IMR-90 (cell line): Measurements from ENCODE around the gene NAMPT. TPM values are rescaled to one million over a fixed set of nuclear protein-coding genes. Genes with fewer than 3 reads are reported as not detected.
A peak's percentile ranks its signal among the peaks of the same experiment; 100 is the strongest.

ENCODE experiments used
- ATAC-seq: fragments of 200-7000 bp; cut with Tn5 transposase; 2 replicates; pipeline ENCODE4 v1.9.1; 2020; ENCODE audit warnings: low read depth, mild to moderate bottlenecking, moderate library complexity
- BruUV-seq: library from RNA; stranded (reverse); fragments of 400-500 nt; replicated peaks from 2 replicates; lab custom pipeline; 2021; lab: Mats Ljungman, UMichigan
- CTCF ChIA-PET: fragments of 300-600 bp; formaldehyde crosslinking; extraction: SDS; loops from one replicate; lab custom pipeline; 2021; ENCODE audit warnings: antibody characterized with exemption; lab: Yijun Ruan, JAX
- POLR2A ChIA-PET: fragments of 300-600 bp; sonication (Branson Sonifier 250); formaldehyde crosslinking; loops from one replicate; lab custom pipeline; 2022; ENCODE audit warnings: antibody characterized with exemption; ENCODE audit not compliant: unreplicated experiment; lab: Charles Lee
- DNase-seq: peaks from one replicate; pipeline ENCODE4 v3.0.0; 2013
- H2AFZ ChIP-seq: replicated peaks from 2 replicates; pipeline ENCODE3; 2013; ENCODE audit warnings: low read length, mild to moderate bottlenecking; ENCODE audit not compliant: poor library complexity
- H2AK5ac ChIP-seq: 2 replicates; pipeline ENCODE4 v1.6.1; 2013; ENCODE audit warnings: low read depth, low read length, inconsistent platforms
- H2AK9ac ChIP-seq: replicated peaks from 2 replicates; pipeline ENCODE3; 2013; ENCODE audit warnings: mild to moderate bottlenecking, low read depth, low read length, moderate library complexity; ENCODE audit not compliant: poor library complexity
- H2BK120ac ChIP-seq: 2 replicates; pipeline ENCODE4 v1.6.1; 2013; ENCODE audit warnings: low read depth, low read length, inconsistent platforms
- H2BK15ac ChIP-seq: 3 replicates; pipeline ENCODE4 v1.6.1; 2013; ENCODE audit warnings: low read depth, low read length, inconsistent platforms
- H2BK20ac ChIP-seq: 2 replicates; pipeline ENCODE4 v1.6.1; 2013; ENCODE audit warnings: low read depth, mild to moderate bottlenecking, inconsistent platforms, low read length, moderate library complexity
- H2BK5ac ChIP-seq: 2 replicates; pipeline ENCODE4 v1.6.1; 2013; ENCODE audit warnings: mild to moderate bottlenecking, low read depth, low read length, inconsistent platforms; ENCODE audit not compliant: poor library complexity, severe bottlenecking
- H3K14ac ChIP-seq: replicated peaks from 2 replicates; pipeline ENCODE4 v1.6.1; 2013; ENCODE audit warnings: low read depth, low read length, inconsistent platforms
- H3K18ac ChIP-seq: 2 replicates; pipeline ENCODE4 v1.6.1; 2013; ENCODE audit warnings: low read depth, low read length, control low read depth
- H3K23ac ChIP-seq: 2 replicates; pipeline ENCODE4 v1.6.1; 2013; ENCODE audit warnings: low read depth, low read length, inconsistent platforms
- H3K27ac ChIP-seq: 2 replicates; pipeline ENCODE4 v1.5.1; 2013; ENCODE audit warnings: mild to moderate bottlenecking, control low read depth, low read length; ENCODE audit not compliant: insufficient read depth
- H3K27me3 ChIP-seq: 2 replicates; pipeline ENCODE4 v1.6.1; 2013; ENCODE audit warnings: low read length; ENCODE audit not compliant: control insufficient read depth, insufficient read depth
- H3K36me3 ChIP-seq: 2 replicates; pipeline ENCODE4 v1.6.1; 2013; ENCODE audit warnings: low read length, mixed read lengths; ENCODE audit not compliant: control insufficient read depth, insufficient read depth
- H3K4ac ChIP-seq: 2 replicates; pipeline ENCODE4 v1.6.1; 2013; ENCODE audit warnings: low read depth, low read length, inconsistent platforms
- H3K4me1 ChIP-seq: 2 replicates; pipeline ENCODE4 v1.6.1; 2013; ENCODE audit warnings: low read length, mixed read lengths; ENCODE audit not compliant: control insufficient read depth, insufficient read depth
- H3K4me2 ChIP-seq: 2 replicates; pipeline ENCODE4 v1.6.1; 2013; ENCODE audit warnings: low read depth, mild to moderate bottlenecking, control low read depth, low read length, moderate library complexity
- H3K4me3 ChIP-seq: 2 replicates; pipeline ENCODE4 v1.5.1; 2013; ENCODE audit warnings: low read depth, mild to moderate bottlenecking, control low read depth, low read length, moderate library complexity; ENCODE audit not compliant: insufficient read depth
- H3K56ac ChIP-seq: 2 replicates; pipeline ENCODE4 v1.6.1; 2013; ENCODE audit warnings: low read length, inconsistent platforms; ENCODE audit not compliant: insufficient read depth; ENCODE audit errors: extremely low read depth
- H3K79me1 ChIP-seq, 2 experiments: 2 replicates each; pipeline ENCODE4 v1.6.1; 2013; ENCODE audit warnings: low read length in 2 of 2, inconsistent platforms in 1 of 2, low read depth in 1 of 2
- H3K9ac ChIP-seq: 2 replicates; pipeline ENCODE4 v1.6.1; 2013; ENCODE audit warnings: low read depth, low read length, control low read depth
- H3K9me1 ChIP-seq: 2 replicates; pipeline ENCODE4 v1.6.1; 2013; ENCODE audit warnings: low read length, inconsistent platforms; ENCODE audit not compliant: insufficient read depth
- H3K9me3 ChIP-seq: 2 replicates; pipeline ENCODE4 v1.6.1; 2013; ENCODE audit warnings: low read length; ENCODE audit not compliant: control insufficient read depth, insufficient read depth
- H4K20me1 ChIP-seq: 2 replicates; pipeline ENCODE4 v1.6.1; 2013; ENCODE audit warnings: low read length, inconsistent platforms; ENCODE audit not compliant: insufficient read depth
- H4K5ac ChIP-seq: 2 replicates; pipeline ENCODE4 v1.6.1; 2013; ENCODE audit warnings: mild to moderate bottlenecking, low read depth, low read length, control low read depth
- H4K8ac ChIP-seq, 2 experiments: 2 replicates each; pipeline ENCODE4 v1.6.1; 2013; ENCODE audit warnings: low read depth in 2 of 2, low read length in 2 of 2, control low read depth in 1 of 2, inconsistent platforms in 1 of 2
- H4K91ac ChIP-seq: 2 replicates; pipeline ENCODE4 v1.6.1; 2013; ENCODE audit warnings: low read depth, low read length, inconsistent platforms; ENCODE audit not compliant: insufficient read depth
- BHLHE40 ChIP-seq: fragments of 150-350 bp; IDR thresholded peaks from 2 replicates; pipeline ENCODE4 v1.6.1; 2016; ENCODE audit warnings: mild to moderate bottlenecking, low read depth, low read length
- CEBPB ChIP-seq: IDR thresholded peaks from 2 replicates; pipeline ENCODE4 v1.6.1; 2012; ENCODE audit warnings: low read depth, low read length, improper control_type of control experiment
- CHD1 ChIP-seq: IDR thresholded peaks from 2 replicates; pipeline ENCODE4 v1.6.1; 2012; ENCODE audit warnings: low read depth, low read length, improper control_type of control experiment
- FOS ChIP-seq: fragments of 150-350 bp; IDR thresholded peaks from 2 replicates; pipeline ENCODE4 v1.6.1; 2016; ENCODE audit warnings: low read depth, low read length
- MAFK ChIP-seq: IDR thresholded peaks from 2 replicates; pipeline ENCODE4 v1.6.1; 2012; ENCODE audit warnings: low read depth, low read length, improper control_type of control experiment
- MAZ ChIP-seq: IDR thresholded peaks from 2 replicates; pipeline ENCODE4 v1.6.1; 2012; ENCODE audit warnings: low read depth, mild to moderate bottlenecking, low read length, improper control_type of control experiment, moderate library complexity, borderline replicate concordance
- MXI1 ChIP-seq: IDR thresholded peaks from 2 replicates; pipeline ENCODE4 v1.6.1; 2012; ENCODE audit warnings: low read depth, mild to moderate bottlenecking, low read length, moderate library complexity, borderline replicate concordance
- NFE2L2 ChIP-seq: fragments of 150-350 bp; IDR thresholded peaks from 2 replicates; pipeline ENCODE4 v1.6.1; 2016; ENCODE audit warnings: low read depth, mild to moderate bottlenecking, low read length
- POLR2A ChIP-seq: IDR thresholded peaks from 2 replicates; pipeline ENCODE4 v1.6.1; 2012; ENCODE audit warnings: mild to moderate bottlenecking, low read depth, low read length
- RAD21 ChIP-seq: IDR thresholded peaks from 2 replicates; pipeline ENCODE4 v1.6.1; 2012; ENCODE audit warnings: low read length, improper control_type of control experiment
- RCOR1 ChIP-seq: IDR thresholded peaks from 2 replicates; pipeline ENCODE4 v1.6.1; 2012; ENCODE audit warnings: mild to moderate bottlenecking, low read length, improper control_type of control experiment; ENCODE audit not compliant: insufficient replicate concordance
- RFX5 ChIP-seq: IDR thresholded peaks from 2 replicates; pipeline ENCODE4 v1.8.0; 2012; ENCODE audit warnings: low read depth, mild to moderate bottlenecking, low read length, moderate library complexity
- SMC3 ChIP-seq: fragments of 150-350 bp; IDR thresholded peaks from 2 replicates; pipeline ENCODE4 v1.6.1; 2016; ENCODE audit warnings: low read depth, mild to moderate bottlenecking, antibody characterized with exemption, low read length, moderate library complexity
- WGBS, 2 experiments: methylation state at CpG; one replicate each; pipeline versions ENCODE4 v1.1.5 to v1.1.7; 2013; ENCODE audit warnings: missing lambda C conversion rate in 2 of 2; ENCODE audit not compliant: insufficient read length in 1 of 2; ENCODE audit errors: extremely low coverage in 2 of 2; 5-methylcytosine and 5-hydroxymethylcytosine counted together
- dilution Hi-C: fragments of 300-500 bp; cut with HindIII; formaldehyde crosslinking; loops from one replicate; pipeline ENCODE4 v1.14.3; 2018; ENCODE audit warnings: low sequenced_read_pairs; ENCODE audit not compliant: unreplicated experiment
- in situ Hi-C: fragments of 300-500 bp; cut with MboI; formaldehyde crosslinking; loops from 3 replicates; pipeline ENCODE4 v1.14.3; 2019; ENCODE audit warnings: low sequenced_read_pairs, inconsistent platforms, mixed read lengths
- intact Hi-C: fragments of 100-400 bp; cut with micrococcal nuclease; formaldehyde crosslinking; loops from 2 replicates; pipeline ENCODE4 v1.10.0; 2022
- polyA plus RNA-seq, 3 experiments: library from polyadenylated mRNA; depleted of rRNA; stranded (reverse); fragments of >200 nt; gene quantifications; 2 replicates each; pipeline ENCODE4 v1.2.3, GENCODE V29; 2012; ENCODE audit warnings: low replicate concordance in 1 of 3
- total RNA-seq: library from RNA; depleted of rRNA; stranded (reverse); fragments of >200 nt; gene quantifications from 2 replicates; pipeline ENCODE4 v1.2.3, GENCODE V29; 2012
- TF ChIP-seq, protein P1 (sequence below): conservative IDR thresholded peaks from 2 replicates; pipeline ENCODE4 v1.5.1; 2012; ENCODE audit warnings: mild to moderate bottlenecking, low read depth, low read length, improper control_type of control experiment
- TF ChIP-seq, protein P2 (sequence below): fragments of 150-350 bp; IDR thresholded peaks from 2 replicates; pipeline ENCODE4 v1.6.1; 2017; ENCODE audit warnings: mild to moderate bottlenecking, antibody characterized with exemption, low read length, low read depth

Gene NAMPT
- total and polyA plus RNA-seq, 2 of the 4 experiments (the other 2 are of a cell fraction) = 13.3 to 31.7 TPM

DNA sequence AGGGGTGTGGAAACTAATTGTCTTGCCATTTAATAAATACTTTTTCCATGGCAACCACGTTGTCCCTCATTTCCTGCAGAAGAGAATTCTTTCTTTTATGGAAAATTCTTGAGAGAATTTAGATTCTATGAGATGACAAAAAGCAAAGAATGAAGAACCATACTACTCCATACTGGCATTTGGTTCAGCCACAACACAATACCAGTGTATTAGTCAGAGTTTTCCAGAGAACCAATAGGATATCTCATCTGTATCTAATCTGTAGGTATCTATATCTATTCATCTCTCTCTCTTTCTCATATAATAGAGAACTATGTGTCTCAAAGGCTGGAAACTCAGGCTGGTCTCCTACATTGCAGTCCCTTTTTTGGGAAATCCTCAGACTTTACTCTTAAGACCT lies 44.6 kb upstream of the NAMPT start:
- no peak overlapping the region for H2AFZ ChIP-seq
- no peak overlapping the region for H4K91ac ChIP-seq
- peak; percentile 7 for ATAC-seq
- H3K23ac ChIP-seq = no peak overlapping the region
- peak overlapping the region; percentile 27; the same call in 1 of the 3 replicates for H2BK15ac ChIP-seq
- no TSS peak for BruUV-seq
- no CpG with 5 or more reads among the region's 1 CpG for WGBS, 2 experiments
- in situ Hi-C loops = no loop called here
- TF ChIP-seq BHLHE40 (no peak), MXI1 (no peak), FOS (no peak), RCOR1 (no peak), CHD1 (no peak), MAFK (no peak), RFX5 (no peak), POLR2A (no peak), CEBPB (no peak), SMC3 (no peak), RAD21 (no peak), NFE2L2 (no peak), MAZ (no peak)
- TF ChIP-seq, protein P1, sequence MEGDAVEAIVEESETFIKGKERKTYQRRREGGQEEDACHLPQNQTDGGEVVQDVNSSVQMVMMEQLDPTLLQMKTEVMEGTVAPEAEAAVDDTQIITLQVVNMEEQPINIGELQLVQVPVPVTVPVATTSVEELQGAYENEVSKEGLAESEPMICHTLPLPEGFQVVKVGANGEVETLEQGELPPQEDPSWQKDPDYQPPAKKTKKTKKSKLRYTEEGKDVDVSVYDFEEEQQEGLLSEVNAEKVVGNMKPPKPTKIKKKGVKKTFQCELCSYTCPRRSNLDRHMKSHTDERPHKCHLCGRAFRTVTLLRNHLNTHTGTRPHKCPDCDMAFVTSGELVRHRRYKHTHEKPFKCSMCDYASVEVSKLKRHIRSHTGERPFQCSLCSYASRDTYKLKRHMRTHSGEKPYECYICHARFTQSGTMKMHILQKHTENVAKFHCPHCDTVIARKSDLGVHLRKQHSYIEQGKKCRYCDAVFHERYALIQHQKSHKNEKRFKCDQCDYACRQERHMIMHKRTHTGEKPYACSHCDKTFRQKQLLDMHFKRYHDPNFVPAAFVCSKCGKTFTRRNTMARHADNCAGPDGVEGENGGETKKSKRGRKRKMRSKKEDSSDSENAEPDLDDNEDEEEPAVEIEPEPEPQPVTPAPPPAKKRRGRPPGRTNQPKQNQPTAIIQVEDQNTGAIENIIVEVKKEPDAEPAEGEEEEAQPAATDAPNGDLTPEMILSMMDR = no peak
- TF ChIP-seq, protein P2, sequence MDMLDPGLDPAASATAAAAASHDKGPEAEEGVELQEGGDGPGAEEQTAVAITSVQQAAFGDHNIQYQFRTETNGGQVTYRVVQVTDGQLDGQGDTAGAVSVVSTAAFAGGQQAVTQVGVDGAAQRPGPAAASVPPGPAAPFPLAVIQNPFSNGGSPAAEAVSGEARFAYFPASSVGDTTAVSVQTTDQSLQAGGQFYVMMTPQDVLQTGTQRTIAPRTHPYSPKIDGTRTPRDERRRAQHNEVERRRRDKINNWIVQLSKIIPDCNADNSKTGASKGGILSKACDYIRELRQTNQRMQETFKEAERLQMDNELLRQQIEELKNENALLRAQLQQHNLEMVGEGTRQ = no peak
- H3K9me1 ChIP-seq = 0 out of 2 replicates have a peak, but pooled peaks cover 5% of the 10 kb centered on the region
- intact Hi-C loops = no loop called here
- H4K5ac ChIP-seq = no peak overlapping the region
- H3K4ac ChIP-seq = no peak overlapping the region
- ChIA-PET CTCF (no interaction called here), POLR2A (no interaction called here)
- H2BK120ac ChIP-seq = no peak overlapping the region
- H3K36me3 ChIP-seq = no peaks in the 10 kb centered on the region
- H2AK9ac ChIP-seq = no peak overlapping the region
- H3K56ac ChIP-seq = 0 out of 2 replicates have a peak overlapping the region, but pooled peaks have one; percentile 6
- no peak overlapping the region for H4K8ac ChIP-seq
- no peak overlapping the region for H3K4me2 ChIP-seq
- H2AK5ac ChIP-seq = no peak overlapping the region
- no peak overlapping the region for H3K14ac ChIP-seq
- no peak for DNase-seq
- no peaks in the 10 kb centered on the region for H4K20me1 ChIP-seq
- H3K27ac ChIP-seq = no peak overlapping the region
- dilution Hi-C loops = no loop called here
- no peak overlapping the region; the same call in 1 of the 2 replicates for H2BK20ac ChIP-seq
- H3K4me1 ChIP-seq = peaks cover 13% of the 10 kb centered on the region
- no peak overlapping the region for H2BK5ac ChIP-seq
- no peak overlapping the region for H3K18ac ChIP-seq
- no peaks in the 10 kb centered on the region for H3K79me1 ChIP-seq
- H3K9me3 ChIP-seq = no peaks in the 10 kb centered on the region
- no peaks in the 10 kb centered on the region for H3K27me3 ChIP-seq
- H3K9ac ChIP-seq = no peak overlapping the region
- no peak overlapping the region for H3K4me3 ChIP-seq
